Spleen (tissue), 7 donors: ENCODE measurements around the gene SPACA7.

Source experiments
- POLR2A ChIP-seq, 3 donors: fragments of 450-650 bp; IDR thresholded peaks; one replicate each; pipeline ENCODE4 v1.5.1; 2017; ENCODE audit warnings: antibody characterized with exemption in 3 of 3, mild to moderate bottlenecking in 1 of 3
- TF ChIP-seq, protein P1 (sequence below), 11 experiments: fragments of 200-600 bp in 7 of 11; fragments of 450-650 bp in 4 of 11; sonication (generic) in 4 of 11; IDR thresholded peaks in 8 of 11; conservative IDR thresholded peaks in 3 of 11; 1 replicate in 7 of 11; 2 replicates in 4 of 11; pipeline versions ENCODE4 v1.4.0 to v1.8.0; 2016 to 2021; ENCODE audit warnings: antibody characterized with exemption in 11 of 11, inconsistent platforms in 4 of 11, mild to moderate bottlenecking in 1 of 11
- donor health status: DM: no; HTN: no; CAD: no; lungs with moderate emphysema.
- donor health status: DM: no; HTN: no; CAD: no.
- donor health status: DM: no; HTN: no; CAD: no.

DNA sequence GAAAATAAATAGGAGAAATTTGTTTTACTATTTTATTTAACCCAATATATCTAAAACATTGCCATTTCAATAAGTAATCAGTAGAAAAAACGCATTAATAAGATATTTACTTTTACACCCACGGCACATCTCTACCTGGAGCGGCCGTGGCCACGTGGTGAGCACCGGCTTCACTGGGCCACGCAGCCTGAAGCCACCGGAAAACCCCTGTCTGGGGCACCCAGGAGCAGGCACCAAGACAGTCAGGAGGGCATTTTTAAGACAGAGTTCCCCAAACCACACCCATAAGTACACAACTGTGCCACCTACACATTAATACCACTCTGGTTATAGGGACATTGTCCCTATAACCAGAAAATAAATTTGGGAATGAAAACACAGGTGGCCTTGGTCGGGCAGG is 80.9 kb downstream of the SPACA7 start:
- TF ChIP-seq, protein P1, sequence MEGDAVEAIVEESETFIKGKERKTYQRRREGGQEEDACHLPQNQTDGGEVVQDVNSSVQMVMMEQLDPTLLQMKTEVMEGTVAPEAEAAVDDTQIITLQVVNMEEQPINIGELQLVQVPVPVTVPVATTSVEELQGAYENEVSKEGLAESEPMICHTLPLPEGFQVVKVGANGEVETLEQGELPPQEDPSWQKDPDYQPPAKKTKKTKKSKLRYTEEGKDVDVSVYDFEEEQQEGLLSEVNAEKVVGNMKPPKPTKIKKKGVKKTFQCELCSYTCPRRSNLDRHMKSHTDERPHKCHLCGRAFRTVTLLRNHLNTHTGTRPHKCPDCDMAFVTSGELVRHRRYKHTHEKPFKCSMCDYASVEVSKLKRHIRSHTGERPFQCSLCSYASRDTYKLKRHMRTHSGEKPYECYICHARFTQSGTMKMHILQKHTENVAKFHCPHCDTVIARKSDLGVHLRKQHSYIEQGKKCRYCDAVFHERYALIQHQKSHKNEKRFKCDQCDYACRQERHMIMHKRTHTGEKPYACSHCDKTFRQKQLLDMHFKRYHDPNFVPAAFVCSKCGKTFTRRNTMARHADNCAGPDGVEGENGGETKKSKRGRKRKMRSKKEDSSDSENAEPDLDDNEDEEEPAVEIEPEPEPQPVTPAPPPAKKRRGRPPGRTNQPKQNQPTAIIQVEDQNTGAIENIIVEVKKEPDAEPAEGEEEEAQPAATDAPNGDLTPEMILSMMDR (IDR thresholded peaks at IDR 0.05 in 8 of 11, conservative IDR thresholded peaks at IDR 0.05 in 3 of 11) = no peak
- TF ChIP-seq POLR2A (IDR thresholded peaks at IDR 0.05) = no peak
